Smooth muscle cell of the coronary artery (primary cell): ENCODE results near the gene HNRNPH1. TPM values are rescaled to one million over a fixed set of nuclear protein-coding genes. Genes with fewer than 3 reads are reported as not detected.

Experiments
- total RNA-seq: library from RNA; depleted of rRNA; stranded (reverse); fragments of >200 nt; gene quantifications from 2 replicates; pipeline ENCODE4 v1.2.3, GENCODE V29; 2014; ENCODE audit warnings: low replicate concordance

The HNRNPH1 gene
- 499 and 848 TPM in 2 replicates for total RNA-seq

GRCh38 chr5:179623003-179623905 is at the start of gene HNRNPH1:
TSS of gene HNRNPH1 (minus strand) at chr5:179623671. CDS start at chr5:179623133, 538 bp downstream.

Other genes starting within 250 kb of the HNRNPH1 start
- 42.7 and 47.3 TPM in 2 replicates for gene RUFY1, start 73.1 kb downstream of the HNRNPH1 start, total RNA-seq
- gene CBY3, start 57.4 kb upstream of the HNRNPH1 start, total RNA-seq = not detected in 2 replicates
- 626 and 2,020 TPM in 2 replicates for gene CANX, start 75.3 kb upstream of the HNRNPH1 start, total RNA-seq
- gene MAML1, start 109.2 kb upstream of the HNRNPH1 start, total RNA-seq = 2.2 and 4.7 TPM in 2 replicates
- gene LTC4S, start 170.3 kb upstream of the HNRNPH1 start, total RNA-seq = 1.3 and 1.8 TPM in 2 replicates
- gene MGAT4B, start 183.2 kb upstream of the HNRNPH1 start, total RNA-seq = 120 and 150 TPM in 2 replicates
- gene SQSTM1, start 197.2 kb upstream of the HNRNPH1 start, total RNA-seq = 446 and 623 TPM in 2 replicates
- gene MRNIP, start 235.1 kb upstream of the HNRNPH1 start, total RNA-seq = 8.6 and 14.4 TPM in 2 replicates